Measurements from ENCODE around the gene PGK2. TPM values are rescaled to one million over a fixed set of nuclear protein-coding genes. Genes with fewer than 3 reads are reported as not detected.

The PGK2 gene
- total RNA-seq, 1 donor from 2014 or later = not detected

GRCh38 chr6:49776444-49776843 lies 10.6 kb downstream of the PGK2 start:
- H3K36me3 Mint-ChIP-seq (ENCODE audit: low read depth) = no peaks in the 10 kb centered on the region
- no peak overlapping the region for H3K4me3 Mint-ChIP-seq
- no peak overlapping the region for H3K27ac Mint-ChIP-seq
- no peaks in the 10 kb centered on the region for H3K9me3 Mint-ChIP-seq
- H3K4me1 Mint-ChIP-seq = no peaks in the 10 kb centered on the region
- H3K27me3 Mint-ChIP-seq = no peaks in the 10 kb centered on the region
- DNase-seq = no peak
- intact Hi-C loops (cut with micrococcal nuclease) = no loop called here

GRCh38 chr6:49775043-49775442 lies 12.0 kb downstream of the PGK2 start:
- no peaks in the 10 kb centered on the region for H3K36me3 Mint-ChIP-seq (ENCODE audit: low read depth)
- H3K4me3 Mint-ChIP-seq = no peak overlapping the region
- no peaks in the 10 kb centered on the region for H3K27me3 Mint-ChIP-seq
- intact Hi-C loops (cut with micrococcal nuclease) = no loop called here
- no peaks in the 10 kb centered on the region for H3K9me3 Mint-ChIP-seq
- no peak overlapping the region for H3K27ac Mint-ChIP-seq
- H3K4me1 Mint-ChIP-seq = no peaks in the 10 kb centered on the region
- no peak for DNase-seq

GRCh38 chr6:49772285-49772684 lies 14.8 kb downstream of the PGK2 start:
- intact Hi-C loops (cut with micrococcal nuclease) = no loop called here
- Mint-ChIP-seq H3K9me3 (no peaks in the 10 kb centered on the region), H3K27ac (no peak overlapping the region), H3K36me3 (ENCODE audit: low read depth) (no peaks in the 10 kb centered on the region), H3K4me3 (no peak overlapping the region), H3K27me3 (no peaks in the 10 kb centered on the region), H3K4me1 (no peaks in the 10 kb centered on the region)
- DNase-seq = no peak

GRCh38 chr6:49766762-49767161 lies 20.3 kb downstream of the PGK2 start:
- Mint-ChIP-seq H3K27me3 (no peaks in the 10 kb centered on the region), H3K4me1 (no peaks in the 10 kb centered on the region), H3K36me3 (ENCODE audit: low read depth) (no peaks in the 10 kb centered on the region), H3K27ac (no peak overlapping the region), H3K4me3 (no peak overlapping the region), H3K9me3 (no peaks in the 10 kb centered on the region)
- intact Hi-C loops (cut with micrococcal nuclease) = no loop called here
- no peak for DNase-seq

- no peaks in the 10 kb centered on the region for H3K4me1 Mint-ChIP-seq
- no peaks in the 10 kb centered on the region for H3K36me3 Mint-ChIP-seq (ENCODE audit: low read depth)
- no peak overlapping the region for H3K27ac Mint-ChIP-seq
- H3K27me3 Mint-ChIP-seq = no peaks in the 10 kb centered on the region
- intact Hi-C loops (cut with micrococcal nuclease) = no loop called here
- no peaks in the 10 kb centered on the region for H3K9me3 Mint-ChIP-seq
- no peak for DNase-seq
- no peak overlapping the region for H3K4me3 Mint-ChIP-seq
These were observed 22.4 kb downstream of the PGK2 start for GRCh38 chr6:49764571-49765236.

- Mint-ChIP-seq H3K4me3 (no peak within 1 kb of the TSS), H3K9me3 (no peaks in the 10 kb centered on the region), H3K36me3 (ENCODE audit: low read depth) (no peaks in the 10 kb centered on the region), H3K27me3 (no peaks in the 10 kb centered on the region), H3K27ac (no peak within 1 kb of the TSS), H3K4me1 (no peaks in the 10 kb centered on the region)
- intact Hi-C loops (cut with micrococcal nuclease) = no loop called here
- no peak for DNase-seq
These were observed 42.8 kb downstream of the PGK2 start, which contains the start of gene CRISP3 for GRCh38 chr6:49744259-49744658. TSS of gene CRISP3 (minus strand) at chr6:49744388. CDS start at chr6:49744367, 21 bp downstream.

- no peaks in the 10 kb centered on the region for H3K9me3 Mint-ChIP-seq
- no peaks in the 10 kb centered on the region for H3K36me3 Mint-ChIP-seq (ENCODE audit: low read depth)
- no peaks in the 10 kb centered on the region for H3K4me1 Mint-ChIP-seq
- no peak for DNase-seq
- no peaks in the 10 kb centered on the region for H3K27me3 Mint-ChIP-seq
- intact Hi-C loops (cut with micrococcal nuclease) = no loop called here
- H3K27ac Mint-ChIP-seq = no peak overlapping the region
- H3K4me3 Mint-ChIP-seq = no peak overlapping the region
These were observed 43.7 kb downstream of the PGK2 start for GRCh38 chr6:49743429-49743828.

- H3K27ac Mint-ChIP-seq = no peak overlapping the region
- no peaks in the 10 kb centered on the region for H3K4me1 Mint-ChIP-seq
- no peaks in the 10 kb centered on the region for H3K9me3 Mint-ChIP-seq
- no peaks in the 10 kb centered on the region for H3K36me3 Mint-ChIP-seq (ENCODE audit: low read depth)
- no peaks in the 10 kb centered on the region for H3K27me3 Mint-ChIP-seq
- no peak overlapping the region for H3K4me3 Mint-ChIP-seq
- DNase-seq = no peak
- intact Hi-C loops (cut with micrococcal nuclease) = no loop called here
These were observed 47.7 kb downstream of the PGK2 start for GRCh38 chr6:49739423-49739822.

GRCh38 chr6:49736017-49736508 lies 51.0 kb downstream of the PGK2 start:
- Mint-ChIP-seq H3K4me1 (no peaks in the 10 kb centered on the region), H3K27me3 (no peaks in the 10 kb centered on the region), H3K9me3 (no peaks in the 10 kb centered on the region), H3K27ac (no peak overlapping the region), H3K36me3 (ENCODE audit: low read depth) (no peaks in the 10 kb centered on the region), H3K4me3 (no peak overlapping the region)
- no peak for DNase-seq
- intact Hi-C loops (cut with micrococcal nuclease) = no loop called here

Other genes starting within 250 kb of the PGK2 start
- 0.14 TPM in 1 of 2 replicates, not detected in the other for gene C6orf141, start 236.6 kb downstream of the PGK2 start, total RNA-seq
- gene RHAG, start 150.4 kb downstream of the PGK2 start, total RNA-seq = not detected in 2 replicates
- not detected in 2 replicates for gene CRISP2, start 73.7 kb downstream of the PGK2 start, total RNA-seq
- not detected in 2 replicates for gene CRISP3, start 42.9 kb downstream of the PGK2 start, total RNA-seq
- not detected in 2 replicates for gene CRISP1, start 79.2 kb upstream of the PGK2 start, total RNA-seq
- gene DEFB114, start 176.9 kb upstream of the PGK2 start, total RNA-seq = not detected in 2 replicates
- not detected in 2 replicates for gene DEFB113, start 182.3 kb upstream of the PGK2 start, total RNA-seq
- gene DEFB110, start 234.7 kb upstream of the PGK2 start, total RNA-seq = not detected in 2 replicates